Muscle layer of colon (tissue), 2 donors: ENCODE data around the gene BMPR1A.

Source experiments
- H3K27ac ChIP-seq: one replicate; pipeline ENCODE4 v1.7.0; 2013; ENCODE audit warnings: low read depth, mild to moderate bottlenecking, low read length, moderate library complexity
- H3K27me3 ChIP-seq, 2 donors: one replicate each; pipeline ENCODE4 v1.7.0; 2013; ENCODE audit warnings: low read length in 2 of 2, mild to moderate bottlenecking in 2 of 2; ENCODE audit not compliant: insufficient read depth in 2 of 2, control insufficient read depth in 1 of 2
- H3K36me3 ChIP-seq: one replicate; pipeline ENCODE4 v1.7.0; 2013; ENCODE audit warnings: mild to moderate bottlenecking, low read length; ENCODE audit not compliant: insufficient read depth
- H3K4me1 ChIP-seq: one replicate; pipeline ENCODE4 v1.7.0; 2013; ENCODE audit warnings: mild to moderate bottlenecking, low read length; ENCODE audit not compliant: insufficient read depth
- H3K4me3 ChIP-seq, 2 donors: one replicate each; pipeline ENCODE4 v1.7.0; 2013; ENCODE audit warnings: low read length in 2 of 2, low read depth in 1 of 2, mild to moderate bottlenecking in 1 of 2, moderate library complexity in 1 of 2
- H3K9ac ChIP-seq: one replicate; pipeline ENCODE4 v1.7.0; 2013; ENCODE audit warnings: low read length
- H3K9me3 ChIP-seq: one replicate; pipeline ENCODE4 v1.7.0; 2013; ENCODE audit warnings: mild to moderate bottlenecking, low read length
- donor health status: abdominal sarcoma.
- donor health status: Adenocarcinoma of cecum.

Gene BMPR1A

DNA sequence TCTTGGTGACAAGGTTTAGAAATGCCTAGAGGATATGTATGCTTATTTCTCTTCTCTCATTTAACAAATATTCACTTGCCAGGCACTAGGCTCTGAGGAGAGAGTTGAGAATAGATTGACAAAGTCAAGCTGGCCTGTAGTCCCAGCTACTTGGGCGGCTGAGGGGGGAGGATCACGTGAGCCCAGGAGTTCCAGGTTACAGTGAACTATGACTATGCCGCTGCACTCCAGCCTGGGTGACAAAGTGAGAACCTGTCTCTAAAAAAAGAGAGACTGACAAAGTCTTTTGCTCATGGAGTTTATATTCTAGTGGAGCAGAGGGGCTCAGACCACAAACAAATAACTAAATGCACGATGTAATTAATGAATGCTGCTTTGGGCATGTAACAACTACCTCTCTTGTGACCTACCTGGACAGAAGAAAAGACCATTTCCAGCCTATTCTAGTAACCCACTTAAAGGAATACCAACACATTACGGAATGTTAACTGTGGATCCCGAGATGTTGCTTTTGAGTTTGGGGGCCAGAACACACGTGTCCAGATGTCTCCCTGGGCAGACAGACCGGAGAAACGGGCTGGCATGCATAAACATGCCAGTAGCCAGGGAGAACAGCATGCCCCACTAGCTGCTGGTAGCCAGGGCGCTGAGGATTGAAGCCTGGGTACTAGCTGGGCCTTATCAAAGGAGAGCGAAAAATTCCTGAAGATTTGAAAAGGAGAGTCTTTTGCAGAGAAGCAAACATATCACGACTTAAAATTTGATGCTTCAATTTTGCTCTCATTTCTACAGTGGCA lies 2.6 kb upstream of the BMPR1A start:
- no peaks in the 10 kb centered on the region for H3K9me3 ChIP-seq
- no peak overlapping the region for H3K9ac ChIP-seq
- peak overlapping the region; percentile 28 for H3K27ac ChIP-seq
- peaks cover 15% of the 10 kb centered on the region for H3K4me1 ChIP-seq
- no peaks in the 10 kb centered on the region for H3K36me3 ChIP-seq
- H3K4me3 ChIP-seq, result no peak overlapping the region
- H3K27me3 ChIP-seq, result no peaks in the 10 kb centered on the region

DNA sequence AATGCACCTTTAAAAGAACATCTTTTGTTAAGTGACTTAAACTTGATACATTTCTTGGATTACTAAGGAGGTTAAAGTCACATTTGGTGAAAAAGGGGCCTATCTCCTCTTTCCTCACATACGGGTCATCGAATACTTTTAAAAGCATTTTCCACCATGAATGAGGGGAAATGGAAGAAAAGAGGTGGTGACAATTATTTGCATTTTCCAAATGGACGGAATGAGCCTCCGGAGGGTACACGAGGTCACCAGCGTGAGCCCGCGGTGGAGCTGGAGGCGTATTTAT lies 1.0 kb upstream of the BMPR1A start:
- Histone ChIP-seq H3K27me3 (no peaks in the 10 kb centered on the region), H3K9me3 (no peaks in the 10 kb centered on the region), H3K4me1 (peaks cover 25% of the 10 kb centered on the region), H3K36me3 (no peaks in the 10 kb centered on the region), H3K27ac (peak overlapping the region; percentile 99), H3K4me3 (peak overlapping the region; percentile 83 to 92), H3K9ac (peak overlapping the region; percentile 96)

DNA sequence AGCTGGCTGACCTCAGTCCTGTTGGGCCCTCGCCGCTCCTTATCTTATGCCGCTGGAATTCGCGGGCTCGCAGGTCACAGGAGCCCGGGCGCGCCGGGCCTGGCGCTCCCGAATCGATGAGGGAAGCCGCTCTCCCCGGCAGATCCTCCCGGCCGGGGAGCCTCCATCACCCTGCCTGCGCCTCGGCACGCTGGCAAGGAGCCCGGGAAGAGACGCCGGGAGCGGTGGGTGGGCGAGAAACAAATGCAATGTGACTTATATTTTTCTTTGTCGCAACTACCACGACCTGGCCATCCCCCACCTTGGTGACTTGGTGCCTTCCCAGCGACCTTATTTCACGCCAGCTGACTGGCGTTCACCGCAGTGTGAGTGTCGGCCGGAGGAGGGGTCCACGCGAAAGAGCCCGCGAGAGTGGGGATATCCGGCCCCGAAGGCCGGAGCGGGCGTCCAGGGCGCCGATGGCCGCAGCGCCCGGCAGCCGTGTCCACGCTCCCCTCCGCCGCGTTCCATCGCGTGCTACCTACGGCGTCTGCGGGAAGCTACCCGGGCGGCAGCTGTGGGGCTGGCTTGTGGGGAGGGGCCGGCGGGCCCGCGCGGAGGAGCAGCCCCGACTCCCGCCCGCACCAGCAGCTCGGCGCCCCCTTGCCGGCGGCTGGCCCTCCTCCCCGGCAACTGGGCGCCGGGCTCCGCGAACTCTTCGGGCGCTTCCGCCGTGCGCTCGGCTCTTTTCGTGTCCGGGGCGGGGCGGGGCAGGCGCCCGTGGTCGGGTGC lies 494 bp upstream of the BMPR1A start:
- no peaks in the 10 kb centered on the region for H3K27me3 ChIP-seq
- H3K9me3 ChIP-seq, result no peaks in the 10 kb centered on the region
- H3K27ac ChIP-seq, result peak overlapping the region; percentile 99
- no peaks in the 10 kb centered on the region for H3K36me3 ChIP-seq
- H3K4me3 ChIP-seq, result peak overlapping the region; percentile 83 to 92
- H3K9ac ChIP-seq, result peak overlapping the region; percentile 96
- peaks cover 30% of the 10 kb centered on the region for H3K4me1 ChIP-seq

DNA sequence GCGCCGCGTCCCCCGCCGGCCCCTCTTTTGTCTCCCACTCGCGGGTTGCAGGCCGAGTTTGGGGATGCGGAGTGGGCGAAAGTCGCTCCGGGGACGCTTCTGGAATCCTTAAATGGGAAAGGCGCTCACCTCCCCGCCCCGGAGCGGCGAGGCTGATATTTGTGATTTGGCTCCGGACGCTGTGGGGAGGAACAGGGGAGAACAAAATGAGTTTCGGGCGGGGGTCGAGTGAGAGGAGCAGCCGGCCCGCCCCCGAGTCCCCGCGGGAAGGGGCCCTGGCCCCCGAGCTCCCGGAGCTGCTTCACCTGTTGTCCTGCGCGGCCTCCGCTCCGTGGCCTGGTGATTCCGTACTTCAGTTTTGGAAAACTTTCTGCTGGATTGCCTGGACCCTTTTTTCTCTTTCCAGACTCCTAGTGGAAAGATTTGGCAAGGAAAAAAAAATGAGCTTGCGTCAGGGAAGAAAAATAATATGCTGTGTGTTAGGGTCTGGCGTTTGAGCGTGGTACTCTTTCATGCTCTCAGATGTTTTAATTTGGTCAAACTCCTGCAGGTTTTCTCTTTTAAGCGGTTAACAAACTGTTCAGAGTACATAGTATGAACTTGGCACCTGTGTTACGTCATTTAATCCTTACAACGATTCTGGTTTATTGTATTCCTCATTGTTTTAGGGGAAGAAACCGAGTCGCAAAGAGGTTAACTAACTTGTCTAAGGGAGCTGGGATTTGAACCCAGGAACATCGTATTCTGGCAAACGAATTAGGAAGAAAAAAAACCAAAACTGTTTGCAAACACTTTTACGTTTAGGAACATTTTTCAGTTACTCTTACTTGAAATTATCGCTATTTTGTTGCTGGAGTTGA lies 924 bp downstream of the BMPR1A start:
- Histone ChIP-seq H3K9me3 (no peaks in the 10 kb centered on the region), H3K4me3 (peak overlapping the region; percentile 78 to 81), H3K36me3 (no peaks in the 10 kb centered on the region), H3K4me1 (peaks cover 44% of the 10 kb centered on the region), H3K9ac (peak overlapping the region; percentile 81), H3K27me3 (no peaks in the 10 kb centered on the region), H3K27ac (peak overlapping the region; percentile 99)

DNA sequence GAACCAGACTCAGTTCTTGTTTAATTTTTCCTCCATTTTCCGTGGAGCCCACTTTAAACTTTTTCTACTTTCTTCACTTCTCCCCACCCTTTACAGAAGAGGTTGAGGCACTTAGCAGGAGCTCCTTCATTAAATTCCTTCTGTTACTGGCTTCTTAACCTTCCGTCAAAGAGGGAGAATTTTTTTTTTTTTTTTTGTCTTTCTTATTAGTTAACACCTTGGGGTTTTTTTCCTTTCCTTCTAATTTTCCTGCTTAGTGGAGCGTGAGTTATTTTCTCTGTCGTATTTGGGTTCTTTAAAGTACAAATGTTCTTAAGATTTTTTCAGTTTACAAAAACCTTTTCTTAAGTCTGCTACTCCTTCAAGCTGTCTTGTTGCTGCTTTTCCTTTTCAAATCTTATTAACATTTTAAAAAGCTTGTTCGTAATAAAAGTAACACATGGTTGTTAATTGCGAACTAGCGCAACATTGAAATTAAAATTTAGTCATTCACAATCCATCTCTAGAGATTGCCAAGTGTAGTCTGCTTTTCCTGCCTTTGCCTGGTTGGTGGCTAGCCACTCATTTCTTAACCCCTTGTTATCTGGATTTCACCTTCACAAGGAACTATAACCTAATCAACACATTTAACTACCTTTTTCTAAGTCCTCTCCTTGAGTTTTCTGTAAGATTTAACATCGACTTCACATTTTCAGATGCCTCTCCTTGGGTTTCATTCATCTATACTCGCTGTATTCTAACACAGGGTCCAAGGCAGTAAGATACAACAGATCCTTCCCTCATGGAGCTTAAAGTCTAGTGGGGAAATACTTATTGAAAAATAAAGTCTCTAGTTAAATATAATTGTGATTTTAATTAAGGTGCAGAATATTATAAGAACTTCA lies 2.0 kb downstream of the BMPR1A start:
- H3K4me1 ChIP-seq, result peaks cover 33% of the 10 kb centered on the region
- H3K9ac ChIP-seq, result peak overlapping the region; percentile 81
- peak overlapping the region; percentile 99 for H3K27ac ChIP-seq
- H3K27me3 ChIP-seq, result no peaks in the 10 kb centered on the region
- H3K9me3 ChIP-seq, result no peaks in the 10 kb centered on the region
- no peaks in the 10 kb centered on the region for H3K36me3 ChIP-seq
- peak overlapping the region; percentile 78 to 81 for H3K4me3 ChIP-seq

DNA sequence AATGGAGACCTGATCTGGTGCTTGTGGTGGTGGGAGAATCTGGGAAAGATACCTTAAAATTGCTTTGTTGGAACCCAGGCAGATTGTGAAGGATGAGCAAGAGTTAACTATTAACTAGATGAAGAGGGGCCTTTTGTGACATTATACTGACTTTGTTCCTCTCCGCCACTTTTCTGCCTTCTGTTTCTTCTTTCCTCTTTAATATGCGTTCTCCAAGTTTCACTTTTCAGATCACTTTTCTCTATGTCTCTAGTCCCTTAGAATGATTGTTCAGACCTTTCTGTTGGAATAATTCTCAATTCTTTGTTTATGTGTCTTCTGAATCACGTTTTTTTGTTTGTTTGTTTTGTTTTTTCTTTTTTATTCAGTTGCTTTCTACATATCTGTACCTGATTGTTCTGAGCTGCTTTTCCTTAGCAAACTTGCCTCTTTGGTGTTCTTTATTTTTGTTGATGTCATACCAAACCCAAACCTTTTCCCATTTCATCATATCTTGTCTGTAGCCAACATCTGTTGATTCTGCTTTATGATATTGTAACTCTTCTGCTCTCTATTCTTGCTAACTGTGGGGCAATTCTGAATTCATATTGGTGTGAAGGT lies 2.8 kb downstream of the BMPR1A start:
- peak overlapping the region; percentile 81 for H3K9ac ChIP-seq
- H3K27ac ChIP-seq, result peak overlapping the region; percentile 99
- no peaks in the 10 kb centered on the region for H3K27me3 ChIP-seq
- no peaks in the 10 kb centered on the region for H3K36me3 ChIP-seq
- no peaks in the 10 kb centered on the region for H3K9me3 ChIP-seq
- H3K4me3 ChIP-seq, result peak overlapping the region; percentile 78 to 81
- H3K4me1 ChIP-seq, result peaks cover 31% of the 10 kb centered on the region

DNA sequence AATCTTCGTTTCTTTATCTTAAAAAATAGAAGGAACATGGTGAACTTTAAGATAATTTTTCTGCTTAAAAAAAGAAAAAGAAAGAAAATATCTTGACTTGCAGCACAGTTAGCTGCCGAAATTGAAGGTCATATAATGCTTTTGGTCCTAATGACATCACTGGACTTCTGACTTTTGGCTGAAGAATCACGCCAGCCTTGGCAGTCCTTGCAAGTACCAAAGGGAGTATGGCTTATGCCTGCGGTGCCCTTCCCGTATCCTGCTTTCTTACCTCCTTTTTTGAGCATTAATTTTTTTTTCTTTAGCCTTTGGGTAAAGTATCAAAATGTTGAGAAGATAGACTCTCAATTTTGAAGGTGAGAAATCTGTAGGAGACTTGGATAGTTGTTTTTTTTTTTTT lies 7.0 kb downstream of the BMPR1A start:
- H3K36me3 ChIP-seq, result no peaks in the 10 kb centered on the region
- no peak overlapping the region for H3K4me3 ChIP-seq
- peaks cover 48% of the 10 kb centered on the region for H3K4me1 ChIP-seq
- H3K27ac ChIP-seq, result no peak overlapping the region
- no peaks in the 10 kb centered on the region for H3K27me3 ChIP-seq
- H3K9ac ChIP-seq, result no peak overlapping the region
- H3K9me3 ChIP-seq, result no peaks in the 10 kb centered on the region

DNA sequence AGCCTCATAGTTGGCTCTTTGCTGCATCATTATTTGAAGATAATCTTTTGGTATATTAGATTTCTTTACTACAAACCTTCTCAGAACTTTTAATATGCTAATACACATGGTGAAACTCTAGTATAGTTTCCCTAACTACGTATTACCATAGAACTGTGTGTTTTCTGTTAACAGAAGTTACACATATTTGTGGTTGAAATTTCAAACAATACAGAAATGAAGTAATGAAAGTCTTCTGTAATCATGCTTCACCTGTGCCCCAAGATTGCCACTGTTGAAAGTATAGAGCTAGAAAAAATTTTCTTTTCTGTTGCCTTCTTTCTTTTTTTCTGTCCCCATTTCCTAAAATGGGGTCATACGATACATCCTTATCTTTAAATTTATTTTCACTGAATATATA lies 9.1 kb downstream of the BMPR1A start:
- Histone ChIP-seq H3K4me3 (no peak overlapping the region), H3K4me1 (peaks cover 57% of the 10 kb centered on the region), H3K27me3 (no peaks in the 10 kb centered on the region)

DNA sequence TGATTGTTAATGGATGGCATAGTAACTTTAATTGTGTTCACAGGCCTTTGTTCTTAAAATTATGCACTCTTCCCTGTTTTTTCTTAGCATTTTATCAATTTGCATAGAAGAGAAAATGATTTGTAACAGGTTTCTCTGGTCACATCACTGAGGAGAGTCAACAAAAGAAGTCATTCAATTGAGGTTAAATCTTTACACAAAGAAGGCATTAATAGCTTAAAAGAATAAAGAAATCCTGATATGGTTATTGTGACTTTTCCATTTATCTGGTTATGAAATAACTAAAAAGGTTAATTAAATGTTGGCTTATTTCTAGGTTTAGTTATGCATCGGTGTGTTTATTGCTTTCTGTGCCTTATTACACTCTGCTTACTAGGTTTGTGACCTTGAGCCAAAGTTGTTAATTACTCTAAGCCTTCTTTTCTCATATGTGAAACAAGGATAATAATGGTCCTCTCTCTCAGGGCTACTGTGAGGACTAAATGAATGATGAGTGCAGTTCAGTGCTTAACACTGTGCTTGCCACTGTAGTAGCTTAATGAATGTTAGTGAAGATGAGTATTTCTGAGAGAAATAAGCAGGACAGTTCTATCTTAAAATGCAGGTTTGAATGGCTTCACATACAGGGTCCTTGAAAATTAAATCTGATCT lies 12.1 kb downstream of the BMPR1A start:
- peaks cover 49% of the 10 kb centered on the region for H3K4me1 ChIP-seq
- H3K9me3 ChIP-seq, result no peaks in the 10 kb centered on the region
- H3K27ac ChIP-seq, result no peak overlapping the region
- no peak overlapping the region for H3K9ac ChIP-seq
- no peak overlapping the region for H3K4me3 ChIP-seq
- no peaks in the 10 kb centered on the region for H3K27me3 ChIP-seq
- H3K36me3 ChIP-seq, result no peaks in the 10 kb centered on the region

More for the DNA sequence above, 9.1 kb downstream of the BMPR1A start:
- Histone ChIP-seq H3K36me3 (no peaks in the 10 kb centered on the region), H3K9ac (no peak overlapping the region), H3K9me3 (no peaks in the 10 kb centered on the region), H3K27ac (no peak overlapping the region)

DNA sequence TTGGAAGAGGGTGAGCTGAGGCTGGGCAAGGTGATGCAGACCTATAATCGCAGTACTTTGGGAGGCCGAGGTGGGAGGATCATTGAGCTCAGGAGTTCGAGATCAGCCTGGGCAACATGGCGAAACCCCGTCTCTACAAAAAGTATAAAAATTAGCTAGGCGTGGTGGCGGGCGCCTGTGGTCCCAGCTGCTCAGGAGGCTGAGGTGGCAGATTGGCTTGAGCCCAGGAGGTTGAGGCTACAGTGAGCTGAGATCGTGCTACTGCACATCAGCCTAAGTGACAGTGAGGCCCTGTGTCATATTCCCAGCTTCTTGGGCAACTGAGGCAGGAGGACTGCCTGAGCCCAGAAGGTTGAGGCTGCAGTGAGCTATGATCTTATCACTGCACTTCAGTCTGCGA lies 13.6 kb downstream of the BMPR1A start:
- Histone ChIP-seq H3K9me3 (no peaks in the 10 kb centered on the region), H3K27ac (no peak overlapping the region), H3K36me3 (no peaks in the 10 kb centered on the region), H3K9ac (no peak overlapping the region), H3K4me3 (no peak overlapping the region), H3K4me1 (peaks cover 49% of the 10 kb centered on the region), H3K27me3 (no peaks in the 10 kb centered on the region)
